Memory B cell (primary cell): ENCODE data around the gene TGM2.

ENCODE experiments used
- ATAC-seq: fragments of 150-1000 bp; cut with Tn5 transposase; 2 replicates; pipeline ENCODE4 v1.10.0; 2021; ENCODE audit warnings: low read depth, mild to moderate bottlenecking, moderate library complexity
- DNase-seq, 2 donors: peaks; one replicate each; pipeline ENCODE4 v3.0.0; 2022; ENCODE audit warnings: low spot score in 2 of 2
- H3K27ac Mint-ChIP-seq: one replicate; pipeline ENCODE4 v1.8.0; 2022; ENCODE audit warnings: mild to moderate bottlenecking, moderate library complexity, mixed read lengths
- H3K27me3 Mint-ChIP-seq: one replicate; pipeline ENCODE4 v1.8.0; 2022; ENCODE audit warnings: mixed read lengths
- H3K36me3 Mint-ChIP-seq: one replicate; pipeline ENCODE4 v1.8.0; 2022; ENCODE audit warnings: mild to moderate bottlenecking, mixed read lengths
- H3K4me1 Mint-ChIP-seq: one replicate; pipeline ENCODE4 v1.8.0; 2022; ENCODE audit warnings: mixed read lengths
- H3K4me3 Mint-ChIP-seq: one replicate; pipeline ENCODE4 v1.8.0; 2022; ENCODE audit warnings: mild to moderate bottlenecking, moderate library complexity, mixed read lengths
- H3K9me3 Mint-ChIP-seq: one replicate; pipeline ENCODE4 v1.8.0; 2022; ENCODE audit warnings: mixed read lengths

Gene TGM2

GRCh38 chr20:38143646-38144554, 21.2 kb downstream of the TGM2 start:
- Mint-ChIP-seq H3K9me3 (no peaks in the 10 kb centered on the region), H3K4me3 (no peak overlapping the region), H3K4me1 (no peaks in the 10 kb centered on the region), H3K27ac (peak overlapping the region; percentile 7), H3K27me3 (no peaks in the 10 kb centered on the region), H3K36me3 (peaks cover 5% of the 10 kb centered on the region)
- ATAC-seq = no peak
- DNase-seq = no peak

- no peaks in the 10 kb centered on the region for H3K36me3 Mint-ChIP-seq
- ATAC-seq (no peak), DNase-seq (no peak)
- H3K4me1 Mint-ChIP-seq = no peaks in the 10 kb centered on the region
- no peaks in the 10 kb centered on the region for H3K27me3 Mint-ChIP-seq
- peak overlapping the region; percentile 7 for H3K27ac Mint-ChIP-seq
- no peaks in the 10 kb centered on the region for H3K9me3 Mint-ChIP-seq
- no peak overlapping the region for H3K4me3 Mint-ChIP-seq
Measured at GRCh38 chr20:38143238-38143645, 21.8 kb downstream of the TGM2 start.

- DNase-seq = no peak
- ATAC-seq = no peak
- no peaks in the 10 kb centered on the region for H3K9me3 Mint-ChIP-seq
- no peaks in the 10 kb centered on the region for H3K36me3 Mint-ChIP-seq
- no peaks in the 10 kb centered on the region for H3K27me3 Mint-ChIP-seq
- H3K27ac Mint-ChIP-seq = no peak overlapping the region
- no peaks in the 10 kb centered on the region for H3K4me1 Mint-ChIP-seq
- no peak overlapping the region for H3K4me3 Mint-ChIP-seq
Measured at GRCh38 chr20:38141889-38142494, 23.1 kb downstream of the TGM2 start.

- no peaks in the 10 kb centered on the region for H3K4me1 Mint-ChIP-seq
- H3K9me3 Mint-ChIP-seq = no peaks in the 10 kb centered on the region
- DNase-seq (no peak), ATAC-seq (no peak)
- no peak overlapping the region for H3K27ac Mint-ChIP-seq
- H3K36me3 Mint-ChIP-seq = no peaks in the 10 kb centered on the region
- no peaks in the 10 kb centered on the region for H3K27me3 Mint-ChIP-seq
- no peak overlapping the region for H3K4me3 Mint-ChIP-seq
Measured at GRCh38 chr20:38141204-38141888, 23.7 kb downstream of the TGM2 start.

- H3K27ac Mint-ChIP-seq = no peak overlapping the region
- H3K4me3 Mint-ChIP-seq = no peak overlapping the region
- no peaks in the 10 kb centered on the region for H3K4me1 Mint-ChIP-seq
- no peaks in the 10 kb centered on the region for H3K36me3 Mint-ChIP-seq
- ATAC-seq = no peak
- no peaks in the 10 kb centered on the region for H3K9me3 Mint-ChIP-seq
- DNase-seq = no peak
- H3K27me3 Mint-ChIP-seq = no peaks in the 10 kb centered on the region
Measured at GRCh38 chr20:38139977-38140753, 24.9 kb downstream of the TGM2 start.

GRCh38 chr20:38139156-38139912, 25.7 kb downstream of the TGM2 start:
- Mint-ChIP-seq H3K4me3 (no peak overlapping the region), H3K9me3 (no peaks in the 10 kb centered on the region), H3K4me1 (peaks cover 2% of the 10 kb centered on the region), H3K27ac (no peak overlapping the region), H3K27me3 (no peaks in the 10 kb centered on the region), H3K36me3 (no peaks in the 10 kb centered on the region)
- DNase-seq (no peak), ATAC-seq (no peak)

GRCh38 chr20:38138086-38138778, 26.8 kb downstream of the TGM2 start:
- Mint-ChIP-seq H3K27me3 (no peaks in the 10 kb centered on the region), H3K27ac (no peak overlapping the region), H3K36me3 (no peaks in the 10 kb centered on the region), H3K4me1 (peaks cover 2% of the 10 kb centered on the region), H3K9me3 (no peaks in the 10 kb centered on the region), H3K4me3 (no peak overlapping the region)
- no peak for DNase-seq
- no peak for ATAC-seq

- no peaks in the 10 kb centered on the region for H3K36me3 Mint-ChIP-seq
- DNase-seq = no peak
- peaks cover 2% of the 10 kb centered on the region for H3K4me1 Mint-ChIP-seq
- H3K27me3 Mint-ChIP-seq = no peaks in the 10 kb centered on the region
- H3K9me3 Mint-ChIP-seq = no peaks in the 10 kb centered on the region
- no peak for ATAC-seq
- H3K27ac Mint-ChIP-seq = no peak overlapping the region
- no peak overlapping the region for H3K4me3 Mint-ChIP-seq
Measured at GRCh38 chr20:38137441-38138037, 27.5 kb downstream of the TGM2 start.

- ATAC-seq = no peak
- DNase-seq = no peak
- H3K9me3 Mint-ChIP-seq = no peaks in the 10 kb centered on the region
- no peak overlapping the region for H3K27ac Mint-ChIP-seq
- H3K4me3 Mint-ChIP-seq = no peak overlapping the region
- no peaks in the 10 kb centered on the region for H3K27me3 Mint-ChIP-seq
- H3K4me1 Mint-ChIP-seq = peaks cover 2% of the 10 kb centered on the region
- no peaks in the 10 kb centered on the region for H3K36me3 Mint-ChIP-seq
Measured at GRCh38 chr20:38136421-38137245, 28.4 kb downstream of the TGM2 start.

- H3K36me3 Mint-ChIP-seq = no peaks in the 10 kb centered on the region
- H3K27ac Mint-ChIP-seq = no peak overlapping the region
- no peak overlapping the region for H3K4me3 Mint-ChIP-seq
- peaks cover 2% of the 10 kb centered on the region for H3K4me1 Mint-ChIP-seq
- no peaks in the 10 kb centered on the region for H3K27me3 Mint-ChIP-seq
- ATAC-seq (no peak), DNase-seq (no peak)
- H3K9me3 Mint-ChIP-seq = no peaks in the 10 kb centered on the region
Measured at GRCh38 chr20:38135651-38136420, 29.2 kb downstream of the TGM2 start.

GRCh38 chr20:38135271-38135650, 29.8 kb downstream of the TGM2 start:
- ATAC-seq (no peak), DNase-seq (no peak)
- Mint-ChIP-seq H3K27ac (no peak overlapping the region), H3K9me3 (no peaks in the 10 kb centered on the region), H3K27me3 (no peaks in the 10 kb centered on the region), H3K4me1 (peaks cover 5% of the 10 kb centered on the region), H3K36me3 (no peaks in the 10 kb centered on the region), H3K4me3 (no peak overlapping the region)
